Activated CD4-positive, alpha-beta T cell treated with anti-CD3 and anti-CD28 coated beads, Interleukin-2, amount 50 U/mL, for 48 hours (primary cell): ENCODE measurements around the gene BRF1.
A peak's percentile ranks its signal among the peaks of the same experiment; 100 is the strongest.
"Not testable (repeated sequence)": the region's sequence is repeated elsewhere in the genome, so short reads cannot be mapped to it uniquely, and the experiment has no call there.

Experiments used
- DNase-seq, 2 experiments: peaks; one replicate each; pipeline ENCODE4 v3.0.0-alpha.2; 2020

Gene BRF1

GRCh38 chr14:105315211-105315721 is 14.5 kb upstream of the BRF1 start:
- DNase-seq, result peak; percentile 33 to 37

- DNase-seq, result peak; percentile 65 to 68
These were observed 13.7 kb upstream of the BRF1 start, which contains the start of gene PACS2 for GRCh38 chr14:105314287-105315200. TSS of gene PACS2 (plus strand) at chr14:105314748. CDS start at chr14:105314919, 171 bp downstream.

GRCh38 chr14:105313381-105314286 is 12.8 kb upstream of the BRF1 start:
- DNase-seq, result peak in 1 of 2 experiments; percentile 38

GRCh38 chr14:105312973-105313372 is 12.2 kb upstream of the BRF1 start:
- no peak for DNase-seq

GRCh38 chr14:105311838-105312237 is 11.0 kb upstream of the BRF1 start:
- DNase-seq, result no peak

- DNase-seq, result no peak
These were observed 8.6 kb upstream of the BRF1 start for GRCh38 chr14:105309371-105309770.

- DNase-seq, result no peak
These were observed 6.4 kb upstream of the BRF1 start for GRCh38 chr14:105307052-105307727.

GRCh38 chr14:105305791-105306190 is 5.0 kb upstream of the BRF1 start:
- no peak for DNase-seq

- no peak for DNase-seq
These were observed 4.5 kb upstream of the BRF1 start for GRCh38 chr14:105305345-105305744.

- no peak for DNase-seq
These were observed 3.8 kb upstream of the BRF1 start for GRCh38 chr14:105304565-105304964.

- DNase-seq, result no peak
These were observed 3.1 kb upstream of the BRF1 start for GRCh38 chr14:105303949-105304348.

GRCh38 chr14:105301915-105302249 is 1.1 kb upstream of the BRF1 start:
- DNase-seq, result not testable (repeated sequence)

- peak; percentile 100 for DNase-seq
These were observed 508 bp upstream of the BRF1 start for GRCh38 chr14:105301103-105301914.

GRCh38 chr14:105299654-105300541 is 903 bp downstream of the BRF1 start:
- DNase-seq, result peak; percentile 33 to 41

- not testable (repeated sequence) for DNase-seq
These were observed 3.5 kb downstream of the BRF1 start for GRCh38 chr14:105297311-105297710.

GRCh38 chr14:105294142-105294597 is 6.6 kb downstream of the BRF1 start:
- peak; percentile 59 to 69 for DNase-seq

- DNase-seq, result peak; percentile 53 to 67
These were observed 7.7 kb downstream of the BRF1 start for GRCh38 chr14:105292826-105293711.

GRCh38 chr14:105290621-105291346 is 10.0 kb downstream of the BRF1 start:
- DNase-seq, result no peak

- not testable (repeated sequence) for DNase-seq
These were observed 11.9 kb downstream of the BRF1 start for GRCh38 chr14:105288936-105289335.
